Lung (tissue), 12 donors: ENCODE data around the gene LRRN4CL. TPM values are rescaled to one million over a fixed set of nuclear protein-coding genes. Genes with fewer than 3 reads are reported as not detected.

Source experiments
- ATAC-seq: fragments of 200-7000 bp; cut with Tn5 transposase; one replicate; pipeline ENCODE4 v1.9.1; 2020; ENCODE audit warnings: moderate number of reproducible peaks; ENCODE audit not compliant: insufficient read depth, low FRiP score
- DNase-seq, 3 donors: peaks; one replicate each; pipeline ENCODE4 v3.0.0-alpha.2; 2013 to 2017
- H3K27ac ChIP-seq, 2 donors: one replicate each; pipeline ENCODE4 v1.5.1; 2013; ENCODE audit warnings: mild to moderate bottlenecking in 2 of 2, moderate library complexity in 2 of 2, control low read depth in 1 of 2, inconsistent platforms in 1 of 2, low read depth in 1 of 2, low read length in 1 of 2
- H3K27me3 ChIP-seq, 3 donors: one replicate each; pipeline ENCODE4 v1.5.1; 2013; ENCODE audit warnings: low read length in 2 of 3; ENCODE audit not compliant: control insufficient read depth in 3 of 3, insufficient read depth in 3 of 3
- H3K36me3 ChIP-seq, 4 donors: one replicate each; pipeline ENCODE4 v1.5.1; 2013; ENCODE audit warnings: low read length in 4 of 4, mild to moderate bottlenecking in 1 of 4, moderate library complexity in 1 of 4; ENCODE audit not compliant: control insufficient read depth in 4 of 4, insufficient read depth in 4 of 4
- H3K4me1 ChIP-seq, 5 donors: one replicate each; pipeline ENCODE4 v1.5.1; 2013; ENCODE audit warnings: low read length in 5 of 5, mild to moderate bottlenecking in 2 of 5, moderate library complexity in 1 of 5; ENCODE audit not compliant: control insufficient read depth in 5 of 5, insufficient read depth in 5 of 5
- H3K4me3 ChIP-seq: one replicate; pipeline ENCODE4 v1.5.1; 2013; ENCODE audit warnings: mild to moderate bottlenecking, control low read depth, moderate library complexity
- H3K9ac ChIP-seq, 2 donors: one replicate each; pipeline ENCODE4 v1.5.1; 2013; ENCODE audit warnings: low read length in 2 of 2, control low read depth in 1 of 2; ENCODE audit not compliant: insufficient read depth in 1 of 2
- H3K9me3 ChIP-seq, 4 donors: one replicate each; pipeline ENCODE4 v1.5.1; 2013; ENCODE audit warnings: low read length in 3 of 4, mild to moderate bottlenecking in 1 of 4, moderate library complexity in 1 of 4; ENCODE audit not compliant: control insufficient read depth in 4 of 4, insufficient read depth in 3 of 4
- CTCF ChIP-seq: IDR thresholded peaks from 2 replicates; pipeline ENCODE4 v1.5.1; 2012; ENCODE audit warnings: mild to moderate bottlenecking; ENCODE audit errors: control extremely low read depth, extremely low read depth
- WGBS, 2 donors: extraction: QIAGEN DNeasy Blood & Tissue Kit; methylation state at CpG; one replicate each; pipeline ENCODE4 v1.1.7; 2013; 5-methylcytosine and 5-hydroxymethylcytosine counted together
- polyA plus RNA-seq, 2 donors: library from polyadenylated mRNA; stranded (reverse); fragments of 200-250 nt; gene quantifications; one replicate each; pipeline ENCODE4 v1.2.1, GENCODE V29; 2013
- total RNA-seq, 2 donors: library from RNA; depleted of rRNA in 1 of 2; stranded (reverse); fragments of >200 nt in 1 of 2; gene quantifications; one replicate each; pipeline ENCODE4 v1.2.1, GENCODE V29; 2014 to 2021
- donor health status: control.
- donor health status: control.
- donor health status: Bipolar disorder and iron deficiency.
- donor health status: healthy.
- donor health status: DM: yes; HTN: yes; CAD: no.

The LRRN4CL gene
- total and polyA plus RNA-seq, 4 donors, result 0.46 to 2.6 (median 1.2) TPM

- WGBS, 2 donors, result 0 to 1% methylated on average over 32 to 37 of the region's 37 CpGs
- no peaks in the 10 kb centered on the region for H3K27me3 ChIP-seq
- no peak overlapping the region for H3K9ac ChIP-seq
- peaks cover 13 to 29% (median 21%) of the 10 kb centered on the region in 4 donors for H3K36me3 ChIP-seq
- DNase-seq (no peak), ATAC-seq (peak; percentile 4)
- H3K4me3 ChIP-seq, result peak overlapping the region; percentile 98
- H3K9me3 ChIP-seq, result no peaks in the 10 kb centered on the region
- TF ChIP-seq CTCF, result no peak
- peak overlapping the region; percentile 97 to 99 for H3K27ac ChIP-seq
- peaks cover 0 to 35% (median 6%) of the 10 kb centered on the region in 5 donors for H3K4me1 ChIP-seq
Observed at GRCh38 chr11:62726915-62727164, 37.5 kb upstream of the LRRN4CL start.

- peak overlapping the region; percentile 98 for H3K4me3 ChIP-seq
- no peak for TF ChIP-seq CTCF
- peaks cover 12 to 34% (median 26%) of the 10 kb centered on the region in 4 donors for H3K36me3 ChIP-seq
- H3K4me1 ChIP-seq, result peaks cover 0 to 35% (median 6%) of the 10 kb centered on the region in 5 donors
- peak overlapping the region; percentile 85 to 89 for H3K9ac ChIP-seq
- H3K9me3 ChIP-seq, result no peaks in the 10 kb centered on the region
- DNase-seq (no peak), ATAC-seq (no peak)
- H3K27me3 ChIP-seq, result no peaks in the 10 kb centered on the region
- 0% methylated on average over 51 of the region's 51 CpGs for WGBS, 2 donors
- peak overlapping the region; percentile 97 to 99 for H3K27ac ChIP-seq
Observed at GRCh38 chr11:62726156-62726914, 37.0 kb upstream of the LRRN4CL start.

- WGBS, 2 donors, result 1 to 2% methylated on average over 7 of the region's 7 CpGs
- DNase-seq (no peak), ATAC-seq (no peak)
- H3K27me3 ChIP-seq, result no peaks in the 10 kb centered on the region
- peak overlapping the region in 1 of 2 donors; percentile 99 for H3K27ac ChIP-seq
- peak overlapping the region; percentile 98 for H3K4me3 ChIP-seq
- H3K9me3 ChIP-seq, result no peaks in the 10 kb centered on the region
- H3K4me1 ChIP-seq, result peaks cover 0 to 35% (median 6%) of the 10 kb centered on the region in 5 donors
- no peak for TF ChIP-seq CTCF
- peaks cover 14 to 41% (median 31%) of the 10 kb centered on the region in 4 donors for H3K36me3 ChIP-seq
- H3K9ac ChIP-seq, result peak overlapping the region; percentile 85 to 89
Observed at GRCh38 chr11:62725646-62726045, 36.3 kb upstream of the LRRN4CL start.

- H3K27me3 ChIP-seq, result no peaks in the 10 kb centered on the region
- peaks cover 0 to 24% (median 2%) of the 10 kb centered on the region in 5 donors for H3K4me1 ChIP-seq
- H3K9ac ChIP-seq, result peak overlapping the region; percentile 13 to 16
- H3K9me3 ChIP-seq, result no peaks in the 10 kb centered on the region
- no peak overlapping the region for H3K4me3 ChIP-seq
- WGBS, 2 donors, result 60 to 79% methylated on average over 8 of the region's 8 CpGs
- TF ChIP-seq CTCF, result no peak
- ATAC-seq (no peak), DNase-seq (no peak)
- peaks cover 26 to 56% (median 46%) of the 10 kb centered on the region in 4 donors for H3K36me3 ChIP-seq
- no peak overlapping the region for H3K27ac ChIP-seq
Observed at GRCh38 chr11:62724171-62724570, 34.8 kb upstream of the LRRN4CL start.
